ENCODE results near the gene SIX4.

The SIX4 gene

GRCh38 chr14:60662982-60663381 lies 61.2 kb downstream of the SIX4 start:
- DNase-seq: no peak
- no peak overlapping the region for H3K27ac ChIP-seq
- no peaks in the 10 kb centered on the region for H3K27me3 ChIP-seq (replicated peaks)
- no peak for TF ChIP-seq CTCF (IDR thresholded peaks at IDR 0.05; ENCODE audit: low read depth, low read length, missing control alignments)
- no peaks in the 10 kb centered on the region for H3K36me3 ChIP-seq (replicated peaks)
- no peak overlapping the region for H3K4me3 ChIP-seq (ENCODE audit: low read depth, low read length)
- in situ Hi-C loops (cut with HindIII; ENCODE audit: low pct_ligation_motif_present, low sequenced_read_pairs): no loop called here

GRCh38 chr14:60661721-60662120 lies 62.4 kb downstream of the SIX4 start:
- in situ Hi-C loops (cut with HindIII; ENCODE audit: low pct_ligation_motif_present, low sequenced_read_pairs): no loop called here
- no peak for DNase-seq
- Histone ChIP-seq H3K36me3 (replicated peaks) (no peaks in the 10 kb centered on the region), H3K27ac (no peak overlapping the region), H3K4me3 (ENCODE audit: low read depth, low read length) (no peak overlapping the region), H3K27me3 (replicated peaks) (no peaks in the 10 kb centered on the region)
- no peak for TF ChIP-seq CTCF (IDR thresholded peaks at IDR 0.05; ENCODE audit: low read depth, low read length, missing control alignments)
